AG09319 (cell line): ENCODE measurements around the gene PUS7L.

Source experiments
- DNase-seq: peaks from one replicate; pipeline ENCODE4 v3.0.0-alpha.2; 2010; ENCODE audit warnings: low read depth; ENCODE audit errors: extremely low read depth
- TF ChIP-seq, protein P1 (sequence below): IDR thresholded peaks from 2 replicates; pipeline ENCODE4 v1.5.1; 2011; ENCODE audit warnings: low read depth, mild to moderate bottlenecking, inconsistent platforms, low read length, moderate library complexity

Gene PUS7L, protein sequence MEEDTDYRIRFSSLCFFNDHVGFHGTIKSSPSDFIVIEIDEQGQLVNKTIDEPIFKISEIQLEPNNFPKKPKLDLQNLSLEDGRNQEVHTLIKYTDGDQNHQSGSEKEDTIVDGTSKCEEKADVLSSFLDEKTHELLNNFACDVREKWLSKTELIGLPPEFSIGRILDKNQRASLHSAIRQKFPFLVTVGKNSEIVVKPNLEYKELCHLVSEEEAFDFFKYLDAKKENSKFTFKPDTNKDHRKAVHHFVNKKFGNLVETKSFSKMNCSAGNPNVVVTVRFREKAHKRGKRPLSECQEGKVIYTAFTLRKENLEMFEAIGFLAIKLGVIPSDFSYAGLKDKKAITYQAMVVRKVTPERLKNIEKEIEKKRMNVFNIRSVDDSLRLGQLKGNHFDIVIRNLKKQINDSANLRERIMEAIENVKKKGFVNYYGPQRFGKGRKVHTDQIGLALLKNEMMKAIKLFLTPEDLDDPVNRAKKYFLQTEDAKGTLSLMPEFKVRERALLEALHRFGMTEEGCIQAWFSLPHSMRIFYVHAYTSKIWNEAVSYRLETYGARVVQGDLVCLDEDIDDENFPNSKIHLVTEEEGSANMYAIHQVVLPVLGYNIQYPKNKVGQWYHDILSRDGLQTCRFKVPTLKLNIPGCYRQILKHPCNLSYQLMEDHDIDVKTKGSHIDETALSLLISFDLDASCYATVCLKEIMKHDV

DNA sequence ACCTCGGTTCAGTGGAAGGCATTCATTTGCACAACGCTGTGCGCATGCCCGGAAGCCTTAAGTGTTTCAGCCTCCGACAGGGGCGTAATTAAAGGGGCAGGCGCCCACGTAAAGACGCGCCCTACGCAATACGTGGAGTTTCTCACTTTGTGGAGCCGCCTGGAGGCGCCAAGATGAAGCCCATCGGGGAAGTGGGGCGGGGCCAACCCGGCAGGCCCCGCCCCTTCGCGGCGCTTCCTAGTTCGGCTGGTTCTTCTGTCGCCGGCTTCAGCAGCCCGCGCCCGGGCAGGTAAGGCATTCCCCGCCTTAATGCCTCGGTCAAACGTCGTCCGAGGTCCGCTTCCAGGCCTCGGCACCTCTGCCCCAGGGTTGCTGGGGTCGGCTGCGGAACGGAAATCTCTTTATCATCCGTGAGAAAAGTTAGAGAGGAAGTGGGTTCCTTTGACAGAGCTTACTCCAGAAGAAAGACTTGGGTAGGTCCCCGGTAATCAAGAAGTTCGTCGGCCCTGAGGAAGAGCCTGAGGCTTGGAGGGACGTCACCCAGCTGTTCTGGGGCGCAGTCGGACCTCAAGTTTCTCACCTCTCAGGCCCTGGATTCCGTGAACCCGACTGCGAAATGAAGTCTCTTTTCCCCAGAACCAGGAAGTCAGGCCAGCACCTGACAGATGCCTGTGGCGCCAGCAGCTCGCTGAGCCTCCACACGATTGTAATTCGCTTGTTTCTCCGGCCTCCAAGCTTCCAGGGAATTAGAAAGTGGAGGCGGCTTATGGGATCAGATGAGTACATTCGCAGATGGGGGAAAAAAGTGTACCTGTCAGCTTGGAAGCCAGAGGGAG, at the start of gene PUS7L, which contains the start of gene IRAK4:
Gene PUS7L, minus strand, starts transcription at position 63 of the 836 bp plus-strand sequence. CDS start 3,545 bp downstream, outside the sequence.
Gene IRAK4, plus strand, starts transcription at position 224 of the 836 bp plus-strand sequence. CDS start 9,161 bp downstream, outside the sequence.
- peak; percentile 90 for DNase-seq
- TF ChIP-seq, protein P1, sequence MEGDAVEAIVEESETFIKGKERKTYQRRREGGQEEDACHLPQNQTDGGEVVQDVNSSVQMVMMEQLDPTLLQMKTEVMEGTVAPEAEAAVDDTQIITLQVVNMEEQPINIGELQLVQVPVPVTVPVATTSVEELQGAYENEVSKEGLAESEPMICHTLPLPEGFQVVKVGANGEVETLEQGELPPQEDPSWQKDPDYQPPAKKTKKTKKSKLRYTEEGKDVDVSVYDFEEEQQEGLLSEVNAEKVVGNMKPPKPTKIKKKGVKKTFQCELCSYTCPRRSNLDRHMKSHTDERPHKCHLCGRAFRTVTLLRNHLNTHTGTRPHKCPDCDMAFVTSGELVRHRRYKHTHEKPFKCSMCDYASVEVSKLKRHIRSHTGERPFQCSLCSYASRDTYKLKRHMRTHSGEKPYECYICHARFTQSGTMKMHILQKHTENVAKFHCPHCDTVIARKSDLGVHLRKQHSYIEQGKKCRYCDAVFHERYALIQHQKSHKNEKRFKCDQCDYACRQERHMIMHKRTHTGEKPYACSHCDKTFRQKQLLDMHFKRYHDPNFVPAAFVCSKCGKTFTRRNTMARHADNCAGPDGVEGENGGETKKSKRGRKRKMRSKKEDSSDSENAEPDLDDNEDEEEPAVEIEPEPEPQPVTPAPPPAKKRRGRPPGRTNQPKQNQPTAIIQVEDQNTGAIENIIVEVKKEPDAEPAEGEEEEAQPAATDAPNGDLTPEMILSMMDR: peak; percentile 47

DNA sequence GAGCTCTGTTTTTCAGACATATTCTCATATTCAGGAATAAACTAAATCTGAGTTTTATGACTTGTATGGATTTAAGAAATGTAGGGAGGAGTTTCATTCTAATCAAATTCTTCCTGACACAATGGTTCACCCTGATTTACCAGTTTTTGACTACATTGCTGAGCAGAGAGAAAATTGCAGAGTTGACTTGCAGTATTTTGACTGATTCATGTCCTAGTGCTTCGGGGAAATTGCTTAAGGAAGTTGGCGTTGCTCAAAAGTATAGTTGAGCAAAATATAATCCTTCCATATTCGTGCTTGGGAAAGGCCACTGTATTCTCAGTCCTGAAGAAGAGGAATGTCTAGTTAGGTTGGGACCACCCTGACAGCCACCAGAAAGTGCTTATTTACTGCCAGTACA, 48.8 kb upstream of the PUS7L start:
- no peak for DNase-seq
- TF ChIP-seq, protein P1: no peak

DNA sequence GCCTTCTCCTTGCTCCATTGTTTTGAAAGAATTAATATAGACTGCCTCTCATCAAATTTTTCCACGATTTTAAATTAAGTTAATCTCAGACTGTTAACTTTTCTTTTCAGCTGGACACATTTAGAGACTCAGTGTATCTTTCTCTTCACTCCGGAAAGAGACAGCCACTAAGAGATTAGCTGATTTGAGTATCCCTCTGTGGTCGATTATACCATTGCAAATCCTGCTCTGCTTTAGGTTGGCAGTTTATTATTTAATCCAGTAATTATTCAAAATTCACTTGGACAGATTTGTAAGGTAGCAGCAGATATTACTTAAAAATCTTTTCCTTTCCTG, 48.1 kb upstream of the PUS7L start:
- TF ChIP-seq, protein P1: no peak
- no peak for DNase-seq

DNA sequence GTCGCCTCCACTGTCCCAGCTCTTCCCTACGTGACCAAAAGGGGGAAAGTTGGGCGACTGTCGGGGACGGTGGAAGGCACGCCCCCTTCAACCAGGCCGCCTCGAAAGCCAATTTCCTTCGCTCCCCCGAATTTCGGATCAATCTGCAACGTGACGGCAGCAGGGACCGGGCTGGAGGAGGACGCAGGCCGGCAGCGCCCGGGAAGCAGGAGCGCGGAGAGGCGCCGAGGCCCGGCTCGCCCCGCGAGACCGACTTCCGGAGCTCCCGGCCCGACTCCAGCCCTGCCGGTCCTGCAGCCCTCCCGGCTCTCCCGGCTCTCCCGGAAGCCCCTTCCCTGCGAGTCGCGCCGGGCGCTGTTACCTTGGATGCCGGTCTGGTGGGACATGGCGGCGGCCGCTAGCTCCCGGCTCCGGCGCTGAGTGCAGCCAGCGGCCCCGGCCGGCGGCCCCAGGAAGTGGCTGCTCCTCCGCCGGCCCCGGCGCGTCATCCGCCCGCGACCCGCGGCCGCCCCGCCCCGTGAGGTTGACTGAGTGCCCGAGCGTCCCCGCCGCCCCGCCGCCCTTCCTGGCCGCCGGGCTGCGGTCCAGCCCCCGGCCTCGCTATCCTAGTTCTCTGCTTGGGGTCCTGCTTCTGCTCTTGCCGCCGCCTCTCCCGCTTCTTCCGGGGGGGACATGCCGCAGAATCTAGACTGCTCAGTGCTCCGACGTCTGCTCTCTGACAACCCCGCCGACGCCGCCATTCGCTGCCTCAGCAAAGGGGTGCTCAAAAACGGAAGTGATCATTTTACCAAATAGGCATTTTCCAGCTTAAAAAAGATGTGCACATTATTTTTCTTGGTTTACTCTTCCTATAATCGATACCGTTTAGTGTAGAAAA, 47.5 kb upstream of the PUS7L start, which contains the start of gene TWF1:
Gene TWF1, minus strand, starts transcription at position 458 of the 877 bp plus-strand sequence. Its CDS starts 72 bp downstream, at position 386.
- TF ChIP-seq, protein P1: peak; percentile 35
- no peak for DNase-seq

DNA sequence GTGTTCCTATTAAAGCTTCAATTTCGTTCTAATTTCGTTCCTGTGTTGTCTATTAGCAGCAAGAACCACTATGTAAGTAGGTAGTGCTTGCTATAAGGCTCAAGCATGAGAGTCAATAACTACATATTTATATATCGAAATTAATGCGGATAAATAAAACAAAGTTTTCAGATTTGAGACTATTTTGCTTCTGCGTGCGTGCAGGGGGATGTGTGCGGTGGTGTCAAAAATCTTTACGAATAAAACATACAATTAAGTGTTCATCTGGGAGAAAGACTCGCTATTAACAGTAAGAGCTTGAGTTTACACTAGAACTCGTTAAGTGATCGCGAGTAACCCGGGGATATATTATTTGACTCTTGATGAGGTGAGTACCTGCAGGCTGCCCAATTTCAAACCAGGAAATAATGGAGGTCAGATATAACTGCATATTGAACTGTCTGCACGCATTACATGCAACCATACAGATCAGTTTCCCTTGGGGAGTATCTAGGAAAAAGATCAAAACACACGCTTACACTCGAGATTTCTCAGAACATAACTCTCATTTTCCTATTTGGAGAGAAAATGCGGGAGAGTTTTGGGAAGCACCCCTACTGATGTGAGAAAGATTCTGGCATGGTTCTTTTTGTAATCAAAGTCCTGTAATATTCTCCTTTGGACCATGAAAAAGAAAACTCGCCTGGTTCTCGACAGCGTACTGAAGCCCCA, 46.7 kb upstream of the PUS7L start:
- TF ChIP-seq, protein P1: no peak
- DNase-seq: no peak
